Bronchial epithelial cell (primary cell): ENCODE results near the gene SPNS1. TPM values are rescaled to one million over a fixed set of nuclear protein-coding genes. Genes with fewer than 3 reads are reported as not detected.

Experiments
- DNase-seq: peaks from one replicate; pipeline ENCODE4 v3.0.0-alpha.2; 2010; ENCODE audit warnings: low read depth
- FAIRE-seq: peaks from 2 replicates; lab custom pipeline; 2011; peaks lifted over from hg19 to GRCh38; lab: Jason Lieb, UNC
- H3K27me3 ChIP-seq: 2 replicates; pipeline ENCODE4 v1.5.1; 2011; ENCODE audit warnings: low read length; ENCODE audit not compliant: control insufficient read depth, insufficient read depth
- H3K36me3 ChIP-seq: 2 replicates; pipeline ENCODE4 v1.5.1; 2011; ENCODE audit warnings: low read length; ENCODE audit not compliant: control insufficient read depth, insufficient read depth
- H3K4me3 ChIP-seq: 2 replicates; pipeline ENCODE4 v1.5.1; 2011; ENCODE audit warnings: mild to moderate bottlenecking, low read depth, low read length, control low read depth
- CTCF ChIP-seq: IDR thresholded peaks from 2 replicates; pipeline ENCODE4 v1.5.1; 2011; ENCODE audit warnings: mild to moderate bottlenecking, moderate library complexity, low read length, control low read depth, inconsistent platforms; ENCODE audit not compliant: insufficient read depth, severe bottlenecking
- total RNA-seq: library from RNA; depleted of rRNA; stranded (reverse); fragments of >200 nt; gene quantifications from 2 replicates; pipeline ENCODE4 v1.2.1, GENCODE V29; 2014

The SPNS1 gene
- total RNA-seq, 1 donor from 2014 or later = 20.8 TPM

- no peaks in the 10 kb centered on the region for H3K36me3 ChIP-seq
- no peaks in the 10 kb centered on the region for H3K27me3 ChIP-seq
- H3K4me3 ChIP-seq = no peak overlapping the region
- TF ChIP-seq CTCF = no peak
- FAIRE-seq = no peak
- DNase-seq = no peak
These were observed 43.9 kb upstream of the SPNS1 start for GRCh38 chr16:28930652-28931051.

GRCh38 chr16:28931801-28932225 lies 42.8 kb upstream of the SPNS1 start, which contains the start of gene CD19:
CD19 (plus strand) TSS chr16:28931971; CDS start chr16:28932001, 30 bp downstream.
- no peak within 1 kb of the TSS for H3K4me3 ChIP-seq
- FAIRE-seq (no peak), DNase-seq (no peak)
- no peaks in the 10 kb centered on the region for H3K27me3 ChIP-seq
- no peaks in the 10 kb centered on the region for H3K36me3 ChIP-seq
- no peak for TF ChIP-seq CTCF

- Histone ChIP-seq H3K27me3 (no peaks in the 10 kb centered on the region), H3K36me3 (no peaks in the 10 kb centered on the region), H3K4me3 (no peak overlapping the region)
- FAIRE-seq = no peak
- TF ChIP-seq CTCF = no peak
- no peak for DNase-seq
These were observed 42.0 kb upstream of the SPNS1 start for GRCh38 chr16:28932339-28933141.

GRCh38 chr16:28933171-28933570 lies 41.4 kb upstream of the SPNS1 start:
- TF ChIP-seq CTCF = no peak
- DNase-seq (no peak), FAIRE-seq (no peak)
- Histone ChIP-seq H3K27me3 (no peaks in the 10 kb centered on the region), H3K36me3 (no peaks in the 10 kb centered on the region), H3K4me3 (no peak overlapping the region)

- no peaks in the 10 kb centered on the region for H3K27me3 ChIP-seq
- FAIRE-seq (no peak), DNase-seq (no peak)
- no peak for TF ChIP-seq CTCF
- no peaks in the 10 kb centered on the region for H3K36me3 ChIP-seq
- no peak overlapping the region for H3K4me3 ChIP-seq
These were observed 39.2 kb upstream of the SPNS1 start for GRCh38 chr16:28935346-28935745.
